Adipocyte (in vitro differentiated cells): ENCODE data around the gene PEX13.

Experiments used
- DNase-seq: peaks from one replicate; pipeline ENCODE4 v3.0.0-alpha.2; 2015; ENCODE audit warnings: low read depth
- H3K27me3 ChIP-seq: replicated peaks from 2 replicates; pipeline ENCODE4 v1.7.0; 2013; ENCODE audit warnings: mild to moderate bottlenecking, low read length, moderate library complexity; ENCODE audit not compliant: control insufficient read depth, insufficient read depth
- H3K36me3 ChIP-seq: 2 replicates; pipeline ENCODE4 v1.7.0; 2013; ENCODE audit warnings: low read length, mild to moderate bottlenecking, moderate library complexity; ENCODE audit not compliant: control insufficient read depth, insufficient read depth, severe bottlenecking
- H3K4me1 ChIP-seq: 2 replicates; pipeline ENCODE4 v1.7.0; 2013; ENCODE audit warnings: mild to moderate bottlenecking, low read length, moderate library complexity; ENCODE audit not compliant: control insufficient read depth, insufficient read depth
- H3K4me3 ChIP-seq: 2 replicates; pipeline ENCODE4 v1.7.0; 2013; ENCODE audit warnings: mild to moderate bottlenecking, low read length, moderate library complexity
- H3K9ac ChIP-seq: 2 replicates; pipeline ENCODE4 v1.7.0; 2013; ENCODE audit warnings: mild to moderate bottlenecking, low read length, moderate library complexity
- H3K9me3 ChIP-seq: 2 replicates; pipeline ENCODE4 v1.7.0; 2013; ENCODE audit warnings: mild to moderate bottlenecking, low read length, moderate library complexity; ENCODE audit not compliant: control insufficient read depth

The PEX13 gene

GRCh38 chr2:61085883-61086282 is 68.4 kb downstream of the PEX13 start:
- DNase-seq = no peak
- Histone ChIP-seq H3K4me3 (no peak overlapping the region), H3K36me3 (peaks cover 13% of the 10 kb centered on the region), H3K9me3 (no peaks in the 10 kb centered on the region), H3K9ac (no peak overlapping the region), H3K27me3 (no peaks in the 10 kb centered on the region), H3K4me1 (no peaks in the 10 kb centered on the region)

- Histone ChIP-seq H3K27me3 (no peaks in the 10 kb centered on the region), H3K9me3 (no peaks in the 10 kb centered on the region), H3K9ac (no peak overlapping the region), H3K4me3 (no peak overlapping the region), H3K36me3 (peaks cover 13% of the 10 kb centered on the region), H3K4me1 (no peaks in the 10 kb centered on the region)
- DNase-seq = no peak
Measured at GRCh38 chr2:61089797-61090196, 72.3 kb downstream of the PEX13 start.

GRCh38 chr2:61090386-61090921 is 72.9 kb downstream of the PEX13 start:
- H3K4me1 ChIP-seq = no peaks in the 10 kb centered on the region
- no peaks in the 10 kb centered on the region for H3K9me3 ChIP-seq
- H3K4me3 ChIP-seq = no peak overlapping the region
- no peaks in the 10 kb centered on the region for H3K27me3 ChIP-seq
- no peak overlapping the region for H3K9ac ChIP-seq
- H3K36me3 ChIP-seq = peaks cover 10% of the 10 kb centered on the region
- peak; percentile 22 for DNase-seq

GRCh38 chr2:61091485-61091884 is 74.0 kb downstream of the PEX13 start:
- Histone ChIP-seq H3K4me1 (no peaks in the 10 kb centered on the region), H3K36me3 (peaks cover 9% of the 10 kb centered on the region), H3K4me3 (no peak overlapping the region), H3K9ac (no peak overlapping the region), H3K9me3 (no peaks in the 10 kb centered on the region), H3K27me3 (no peaks in the 10 kb centered on the region)
- DNase-seq = no peak

GRCh38 chr2:61096438-61096837 is 78.9 kb downstream of the PEX13 start:
- Histone ChIP-seq H3K36me3 (no peaks in the 10 kb centered on the region), H3K9ac (no peak overlapping the region)
- no peak for DNase-seq

GRCh38 chr2:61100801-61101200 is 83.3 kb downstream of the PEX13 start:
- Histone ChIP-seq H3K9ac (no peak overlapping the region), H3K9me3 (no peaks in the 10 kb centered on the region), H3K27me3 (no peaks in the 10 kb centered on the region), H3K36me3 (peaks cover 4% of the 10 kb centered on the region), H3K4me1 (no peaks in the 10 kb centered on the region), H3K4me3 (no peak overlapping the region)
- no peak for DNase-seq

More at GRCh38 chr2:61096438-61096837, 78.9 kb downstream of the PEX13 start:
- H3K27me3 ChIP-seq = no peaks in the 10 kb centered on the region
- no peak overlapping the region for H3K4me3 ChIP-seq
- H3K9me3 ChIP-seq = no peaks in the 10 kb centered on the region
- H3K4me1 ChIP-seq = no peaks in the 10 kb centered on the region
